Loucy (cell line): ENCODE data around the gene HGFAC.

Source experiments
- H2AFZ ChIP-seq: fragments of 200-600 bp; sonication (generic); 2 replicates; pipeline ENCODE4 v1.6.0; 2016; ENCODE audit warnings: antibody characterized with exemption, mild to moderate bottlenecking, low read length, moderate library complexity
- H3F3A ChIP-seq: fragments of 200-600 bp; 2 replicates; pipeline ENCODE4 v1.6.0; 2016; ENCODE audit warnings: antibody characterized with exemption, low read depth, mild to moderate bottlenecking
- H3K27me3 ChIP-seq: fragments of 200-600 bp; sonication (generic); 2 replicates; pipeline ENCODE4 v1.6.1; 2014; ENCODE audit warnings: low read length, mild to moderate bottlenecking; ENCODE audit not compliant: insufficient read depth, poor library complexity, severe bottlenecking
- H3K36me3 ChIP-seq: fragments of 200-600 bp; sonication (generic); 2 replicates; pipeline ENCODE4 v1.6.1; 2016; ENCODE audit warnings: low read length; ENCODE audit not compliant: insufficient read depth
- H3K4me1 ChIP-seq: fragments of 200-600 bp; sonication (generic); 2 replicates; pipeline ENCODE4 v1.5.1; 2014; ENCODE audit warnings: low read length, mild to moderate bottlenecking; ENCODE audit not compliant: insufficient read depth, poor library complexity, severe bottlenecking
- H3K4me2 ChIP-seq: fragments of 200-600 bp; sonication (generic); 2 replicates; pipeline ENCODE4 v1.6.0; 2014; ENCODE audit warnings: antibody characterized with exemption, low read length, low read depth, mild to moderate bottlenecking; ENCODE audit not compliant: poor library complexity, severe bottlenecking
- H3K4me3 ChIP-seq: fragments of 200-600 bp; sonication (generic); 2 replicates; pipeline ENCODE4 v1.5.1; 2014; ENCODE audit warnings: low read length, mild to moderate bottlenecking, mixed read lengths; ENCODE audit not compliant: poor library complexity, severe bottlenecking
- H3K79me2 ChIP-seq: fragments of 200-600 bp; sonication (generic); 2 replicates; pipeline ENCODE4 v1.6.1; 2014; ENCODE audit warnings: low read length; ENCODE audit not compliant: insufficient read depth
- H3K9ac ChIP-seq: fragments of 200-600 bp; sonication (generic); 2 replicates; pipeline ENCODE4 v1.6.0; 2014; ENCODE audit warnings: mild to moderate bottlenecking, low read depth, low read length, moderate library complexity; ENCODE audit not compliant: poor library complexity, severe bottlenecking
- H3K9me2 ChIP-seq: fragments of 200-600 bp; sonication (generic); replicated peaks from 2 replicates; pipeline ENCODE4 v1.6.1; 2016; ENCODE audit warnings: low read depth, low read length, mixed read lengths
- H3K9me3 ChIP-seq: fragments of 200-600 bp; sonication (generic); 2 replicates; pipeline ENCODE4 v1.6.1; 2014; ENCODE audit warnings: mild to moderate bottlenecking, antibody characterized with exemption, low read length, low read depth; ENCODE audit not compliant: insufficient read depth
- H4K20me1 ChIP-seq: fragments of 200-600 bp; sonication (generic); 2 replicates; pipeline ENCODE4 v1.6.0; 2014; ENCODE audit warnings: antibody characterized with exemption, low read length, mild to moderate bottlenecking; ENCODE audit not compliant: insufficient read depth, poor library complexity, severe bottlenecking
- CTCF ChIP-seq: fragments of 200-600 bp; sonication (generic); conservative IDR thresholded peaks from 2 replicates; pipeline ENCODE4 v1.5.1; 2014; ENCODE audit warnings: mild to moderate bottlenecking, antibody characterized with exemption, low read length
- EZH2phosphoT487 ChIP-seq: fragments of 200-600 bp; IDR thresholded peaks from 2 replicates; pipeline ENCODE4 v1.6.1; 2018; ENCODE audit warnings: antibody characterized with exemption, mild to moderate bottlenecking, moderate library complexity, borderline replicate concordance

The HGFAC gene

GRCh38 chr4:3464911-3465697 is 23.3 kb downstream of the HGFAC start:
- H3K4me2 ChIP-seq = no peak overlapping the region
- H3K9ac ChIP-seq = no peak overlapping the region
- no peak overlapping the region for H2AFZ ChIP-seq
- TF ChIP-seq CTCF (no peak), EZH2phosphoT487 (no peak)
- H3K36me3 ChIP-seq = no peaks in the 10 kb centered on the region
- no peaks in the 10 kb centered on the region for H4K20me1 ChIP-seq
- H3K4me3 ChIP-seq = no peak overlapping the region
- no peaks in the 10 kb centered on the region for H3K9me3 ChIP-seq
- H3K9me2 ChIP-seq = no peaks in the 10 kb centered on the region
- H3K79me2 ChIP-seq = no peaks in the 10 kb centered on the region
- H3K4me1 ChIP-seq = no peaks in the 10 kb centered on the region
- H3K27me3 ChIP-seq = no peaks in the 10 kb centered on the region
- H3F3A ChIP-seq = no peaks in the 10 kb centered on the region

- no peaks in the 10 kb centered on the region for H3K36me3 ChIP-seq
- H3K9ac ChIP-seq = no peak overlapping the region
- no peak overlapping the region for H3K4me2 ChIP-seq
- H4K20me1 ChIP-seq = no peaks in the 10 kb centered on the region
- no peaks in the 10 kb centered on the region for H3K9me3 ChIP-seq
- H3K9me2 ChIP-seq = no peaks in the 10 kb centered on the region
- H3F3A ChIP-seq = no peaks in the 10 kb centered on the region
- H3K4me3 ChIP-seq = no peak overlapping the region
- H3K4me1 ChIP-seq = no peaks in the 10 kb centered on the region
- TF ChIP-seq CTCF (no peak), EZH2phosphoT487 (no peak)
- H3K79me2 ChIP-seq = no peaks in the 10 kb centered on the region
- H3K27me3 ChIP-seq = no peaks in the 10 kb centered on the region
- no peak overlapping the region for H2AFZ ChIP-seq
These were observed 24.2 kb downstream of the HGFAC start for GRCh38 chr4:3465698-3466671.

- H3K79me2 ChIP-seq = no peaks in the 10 kb centered on the region
- H4K20me1 ChIP-seq = no peaks in the 10 kb centered on the region
- no peaks in the 10 kb centered on the region for H3K27me3 ChIP-seq
- no peaks in the 10 kb centered on the region for H3F3A ChIP-seq
- H3K36me3 ChIP-seq = no peaks in the 10 kb centered on the region
- no peaks in the 10 kb centered on the region for H3K9me3 ChIP-seq
- H3K4me2 ChIP-seq = no peak overlapping the region
- TF ChIP-seq EZH2phosphoT487 = no peak
- no peak for TF ChIP-seq CTCF
- H3K4me1 ChIP-seq = no peaks in the 10 kb centered on the region
- H3K9ac ChIP-seq = no peak overlapping the region
- no peaks in the 10 kb centered on the region for H3K9me2 ChIP-seq
- no peak overlapping the region for H3K4me3 ChIP-seq
- H2AFZ ChIP-seq = no peak overlapping the region
These were observed 25.2 kb downstream of the HGFAC start for GRCh38 chr4:3466691-3467600.
